Pancreas (tissue), 10 donors: Measurements from ENCODE around the gene PSAPL1. TPM values are rescaled to one million over a fixed set of nuclear protein-coding genes. Genes with fewer than 3 reads are reported as not detected.

ENCODE experiments used
- ATAC-seq, 4 donors: fragments of 200-7000 bp; cut with Tn5 transposase; one replicate each; pipeline versions ENCODE4 v1.8.0 to v1.9.1; 2020; ENCODE audit warnings: mild to moderate bottlenecking in 4 of 4, moderate library complexity in 4 of 4
- DNase-seq, 6 donors: peaks; one replicate each; pipeline ENCODE4 v3.0.0-alpha.2; 2020
- FAIRE-seq: peaks from 2 replicates; lab custom pipeline; 2012; peaks lifted over from hg19 to GRCh38; lab: Jason Lieb, UNC
- H3K27ac ChIP-seq, 4 donors: fragments of 200-600 bp; sonication (generic); 1 replicate in 3 of 4; 2 replicates in 1 of 4; pipeline versions ENCODE4 v1.5.0 to v1.8.0; 2020
- H3K27me3 ChIP-seq, 4 donors: fragments of 200-600 bp; one replicate each; pipeline ENCODE4 v1.8.0; 2021
- H3K36me3 ChIP-seq, 3 donors: fragments of 200-600 bp; sonication (generic) in 1 of 3; one replicate each; pipeline versions ENCODE4 v1.5.0 to v1.8.0; 2020 to 2021
- H3K4me1 ChIP-seq, 3 donors: fragments of 200-600 bp; one replicate each; pipeline ENCODE4 v1.8.0; 2021
- H3K4me3 ChIP-seq, 4 donors: fragments of 200-600 bp; sonication (generic) in 2 of 4; one replicate each; pipeline versions ENCODE4 v1.5.0 to v1.8.0; 2020 to 2021
- H3K9me3 ChIP-seq, 4 donors: fragments of 200-600 bp; one replicate each; pipeline ENCODE4 v1.8.0; 2021
- CTCF ChIP-seq, 4 donors: fragments of 200-600 bp; sonication (generic) in 3 of 4; IDR thresholded peaks; one replicate each; pipeline versions ENCODE4 v1.5.0 to v1.8.0; 2021; ENCODE audit warnings: antibody characterized with exemption in 4 of 4
- WGBS, 2 donors: extraction: QIAGEN DNeasy Blood & Tissue Kit; methylation state at CpG; one replicate each; pipeline ENCODE4 v1.1.7; 2013; 5-methylcytosine and 5-hydroxymethylcytosine counted together
- intact Hi-C, 3 donors: fragments of 100-400 bp; cut with DNase I; formaldehyde crosslinking; loops; one replicate each; pipeline versions ENCODE4 v1.11.1 to v1.14.2; 2022
- polyA plus RNA-seq, 2 donors: library from polyadenylated mRNA; stranded (reverse); fragments of 200-250 nt; gene quantifications; one replicate each; pipeline ENCODE4 v1.2.3, GENCODE V29; 2013
- total RNA-seq, 6 donors: library from RNA; stranded (reverse); fragmentation: NEBNext Ultra II Directional in 4 of 6; extraction: Animal tissue kit (Norgen Biotek cat#: 25700) in 4 of 6; gene quantifications; one replicate each; pipeline versions ENCODE4 v1.2.1 to v1.2.4, GENCODE V29; 2021 to 2023
- donor health status: healthy with polysubstance abuse.
- donor health status: DM: no; HTN: no; CAD: no; lungs with moderate emphysema.
- donor health status: DM: no; HTN: no; CAD: no.
- donor health status: control.
- donor health status: control.
- donor health status: Bipolar disorder and iron deficiency.
- donor health status: DM: yes; HTN: yes; CAD: no.
- donor health status: DM: no; HTN: no; CAD: no.
- donor health status: DM: no; HTN: no; CAD: no.
- donor health status: DM: yes; HTN: yes; CAD: no.

Gene PSAPL1
- total and polyA plus RNA-seq, 8 donors, result 0.06 TPM; not detected in 7

GRCh38 chr4:7425124-7425523 is 9.6 kb downstream of the PSAPL1 start:
- TF ChIP-seq CTCF (IDR thresholded peaks at IDR 0.05), result no peak
- FAIRE-seq, result no peak
- Histone ChIP-seq H3K36me3 (no peaks in the 10 kb centered on the region), H3K9me3 (no peaks in the 10 kb centered on the region), H3K4me3 (no peak overlapping the region), H3K27ac (no peak overlapping the region), H3K27me3 (no peaks in the 10 kb centered on the region), H3K4me1 (no peaks in the 10 kb centered on the region)
- intact Hi-C loops, result no loop called here
- ATAC-seq, result no peak
- 75% methylated on average over 13 of the region's 13 CpGs for WGBS, 2 donors
- peak in 2 of 6 donors; percentile 5 to 38 for DNase-seq

- Histone ChIP-seq H3K4me3 (no peak overlapping the region), H3K36me3 (no peaks in the 10 kb centered on the region), H3K4me1 (no peaks in the 10 kb centered on the region), H3K9me3 (no peaks in the 10 kb centered on the region), H3K27ac (no peak overlapping the region), H3K27me3 (no peaks in the 10 kb centered on the region)
- intact Hi-C loops, result no loop called here
- no peak for ATAC-seq
- 65 to 66% methylated on average over 18 of the region's 18 CpGs for WGBS, 2 donors
- TF ChIP-seq CTCF (IDR thresholded peaks at IDR 0.05), result no peak
- peak in 3 of 6 donors; percentile 10 to 44 (median 41) for DNase-seq
- no peak for FAIRE-seq
Measured at GRCh38 chr4:7424553-7425111, 10.1 kb downstream of the PSAPL1 start.

GRCh38 chr4:7423801-7424552 is 10.8 kb downstream of the PSAPL1 start:
- H3K9me3 ChIP-seq, result no peaks in the 10 kb centered on the region
- ATAC-seq (no peak), DNase-seq (peak in 2 of 6 donors; percentile 8 to 21), FAIRE-seq (no peak)
- no peaks in the 10 kb centered on the region for H3K4me1 ChIP-seq
- no peaks in the 10 kb centered on the region for H3K27me3 ChIP-seq
- H3K36me3 ChIP-seq, result no peaks in the 10 kb centered on the region
- TF ChIP-seq CTCF (IDR thresholded peaks at IDR 0.05), result no peak
- no peak overlapping the region for H3K27ac ChIP-seq
- no peak overlapping the region for H3K4me3 ChIP-seq
- WGBS, 2 donors, result 62 to 75% methylated on average over 17 of the region's 17 CpGs
- intact Hi-C loops, result no loop called here

GRCh38 chr4:7423391-7423790 is 11.3 kb downstream of the PSAPL1 start:
- H3K36me3 ChIP-seq, result no peaks in the 10 kb centered on the region
- no peak overlapping the region for H3K27ac ChIP-seq
- TF ChIP-seq CTCF (IDR thresholded peaks at IDR 0.05), result no peak
- 57 to 67% methylated on average over 5 of the region's 5 CpGs for WGBS, 2 donors
- no peaks in the 10 kb centered on the region for H3K9me3 ChIP-seq
- peak in 2 of 6 donors; percentile 3 to 20 for DNase-seq
- intact Hi-C loops, result no loop called here
- no peak overlapping the region for H3K4me3 ChIP-seq
- FAIRE-seq, result no peak
- ATAC-seq, result no peak
- H3K4me1 ChIP-seq, result no peaks in the 10 kb centered on the region
- no peaks in the 10 kb centered on the region for H3K27me3 ChIP-seq

GRCh38 chr4:7422898-7423180 is 11.9 kb downstream of the PSAPL1 start:
- Histone ChIP-seq H3K27me3 (no peaks in the 10 kb centered on the region), H3K4me1 (no peaks in the 10 kb centered on the region), H3K4me3 (no peak overlapping the region), H3K27ac (no peak overlapping the region), H3K36me3 (no peaks in the 10 kb centered on the region), H3K9me3 (no peaks in the 10 kb centered on the region)
- FAIRE-seq (no peak), ATAC-seq (no peak), DNase-seq (peak in 2 of 6 donors; percentile 8 to 36)
- no peak for TF ChIP-seq CTCF (IDR thresholded peaks at IDR 0.05)
- intact Hi-C loops, result no loop called here
- 76 to 80% methylated on average over 9 of the region's 9 CpGs for WGBS, 2 donors
